IMR-90 (cell line): ENCODE data around the gene SYN1.

Experiments
- CEBPB ChIP-seq: IDR thresholded peaks from 2 replicates; pipeline ENCODE4 v1.6.1; 2012; ENCODE audit warnings: low read depth, low read length, improper control_type of control experiment
- FOS ChIP-seq: fragments of 150-350 bp; IDR thresholded peaks from 2 replicates; pipeline ENCODE4 v1.6.1; 2016; ENCODE audit warnings: low read depth, low read length
- MAZ ChIP-seq: IDR thresholded peaks from 2 replicates; pipeline ENCODE4 v1.6.1; 2012; ENCODE audit warnings: low read depth, mild to moderate bottlenecking, low read length, improper control_type of control experiment, moderate library complexity, borderline replicate concordance
- MXI1 ChIP-seq: IDR thresholded peaks from 2 replicates; pipeline ENCODE4 v1.6.1; 2012; ENCODE audit warnings: low read depth, mild to moderate bottlenecking, low read length, moderate library complexity, borderline replicate concordance
- NFE2L2 ChIP-seq: fragments of 150-350 bp; IDR thresholded peaks from 2 replicates; pipeline ENCODE4 v1.6.1; 2016; ENCODE audit warnings: low read depth, mild to moderate bottlenecking, low read length
- POLR2A ChIP-seq: IDR thresholded peaks from 2 replicates; pipeline ENCODE4 v1.6.1; 2012; ENCODE audit warnings: mild to moderate bottlenecking, low read depth, low read length
- RAD21 ChIP-seq: IDR thresholded peaks from 2 replicates; pipeline ENCODE4 v1.6.1; 2012; ENCODE audit warnings: low read length, improper control_type of control experiment
- RFX5 ChIP-seq: IDR thresholded peaks from 2 replicates; pipeline ENCODE4 v1.8.0; 2012; ENCODE audit warnings: low read depth, mild to moderate bottlenecking, low read length, moderate library complexity
- SMC3 ChIP-seq: fragments of 150-350 bp; IDR thresholded peaks from 2 replicates; pipeline ENCODE4 v1.6.1; 2016; ENCODE audit warnings: low read depth, mild to moderate bottlenecking, antibody characterized with exemption, low read length, moderate library complexity
- TF ChIP-seq, protein P1 (sequence below): conservative IDR thresholded peaks from 2 replicates; pipeline ENCODE4 v1.5.1; 2012; ENCODE audit warnings: mild to moderate bottlenecking, low read depth, low read length, improper control_type of control experiment
- TF ChIP-seq, protein P2 (sequence below): fragments of 150-350 bp; IDR thresholded peaks from 2 replicates; pipeline ENCODE4 v1.6.1; 2017; ENCODE audit warnings: mild to moderate bottlenecking, antibody characterized with exemption, low read length, low read depth

DNA sequence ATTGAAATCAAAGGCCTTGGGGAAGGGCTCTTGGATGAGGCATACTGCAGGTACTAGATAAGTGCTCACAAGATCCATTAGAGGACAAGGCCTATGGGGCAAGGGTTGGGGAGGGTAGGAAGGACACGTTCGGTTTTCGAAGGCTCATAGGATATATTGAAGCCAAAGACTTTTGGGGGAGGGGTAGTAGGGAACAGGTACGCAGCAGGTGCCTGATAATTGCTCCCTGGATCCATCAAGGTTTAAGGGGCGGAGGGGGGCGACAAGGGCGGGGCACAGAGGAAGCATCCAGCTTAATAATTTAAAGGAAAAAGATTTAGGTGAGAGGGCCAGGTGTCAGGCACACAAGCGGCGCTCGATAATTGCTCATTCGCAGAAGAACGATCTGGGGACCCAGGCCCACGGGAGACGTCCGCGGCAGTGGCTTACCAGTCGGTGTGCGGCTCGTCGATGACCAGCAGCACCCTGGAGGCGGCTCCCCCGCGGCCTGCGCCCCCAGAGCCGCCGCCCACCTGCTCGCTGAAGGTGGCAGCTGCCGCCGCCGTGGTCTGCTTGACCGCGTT is 653 bp downstream of the SYN1 start:
- TF ChIP-seq, protein P1, sequence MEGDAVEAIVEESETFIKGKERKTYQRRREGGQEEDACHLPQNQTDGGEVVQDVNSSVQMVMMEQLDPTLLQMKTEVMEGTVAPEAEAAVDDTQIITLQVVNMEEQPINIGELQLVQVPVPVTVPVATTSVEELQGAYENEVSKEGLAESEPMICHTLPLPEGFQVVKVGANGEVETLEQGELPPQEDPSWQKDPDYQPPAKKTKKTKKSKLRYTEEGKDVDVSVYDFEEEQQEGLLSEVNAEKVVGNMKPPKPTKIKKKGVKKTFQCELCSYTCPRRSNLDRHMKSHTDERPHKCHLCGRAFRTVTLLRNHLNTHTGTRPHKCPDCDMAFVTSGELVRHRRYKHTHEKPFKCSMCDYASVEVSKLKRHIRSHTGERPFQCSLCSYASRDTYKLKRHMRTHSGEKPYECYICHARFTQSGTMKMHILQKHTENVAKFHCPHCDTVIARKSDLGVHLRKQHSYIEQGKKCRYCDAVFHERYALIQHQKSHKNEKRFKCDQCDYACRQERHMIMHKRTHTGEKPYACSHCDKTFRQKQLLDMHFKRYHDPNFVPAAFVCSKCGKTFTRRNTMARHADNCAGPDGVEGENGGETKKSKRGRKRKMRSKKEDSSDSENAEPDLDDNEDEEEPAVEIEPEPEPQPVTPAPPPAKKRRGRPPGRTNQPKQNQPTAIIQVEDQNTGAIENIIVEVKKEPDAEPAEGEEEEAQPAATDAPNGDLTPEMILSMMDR, result no peak
- TF ChIP-seq MAZ (no peak), POLR2A (no peak), FOS (no peak), RFX5 (no peak), SMC3 (no peak), MXI1 (no peak), NFE2L2 (no peak), RAD21 (no peak), CEBPB (no peak)
- TF ChIP-seq, protein P2, sequence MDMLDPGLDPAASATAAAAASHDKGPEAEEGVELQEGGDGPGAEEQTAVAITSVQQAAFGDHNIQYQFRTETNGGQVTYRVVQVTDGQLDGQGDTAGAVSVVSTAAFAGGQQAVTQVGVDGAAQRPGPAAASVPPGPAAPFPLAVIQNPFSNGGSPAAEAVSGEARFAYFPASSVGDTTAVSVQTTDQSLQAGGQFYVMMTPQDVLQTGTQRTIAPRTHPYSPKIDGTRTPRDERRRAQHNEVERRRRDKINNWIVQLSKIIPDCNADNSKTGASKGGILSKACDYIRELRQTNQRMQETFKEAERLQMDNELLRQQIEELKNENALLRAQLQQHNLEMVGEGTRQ, result no peak
